CD4-positive, alpha-beta T cell treated with Interleukin-17A for 1 hour (primary cell): ENCODE measurements around the gene SPG11.

ENCODE experiments used
- DNase-seq: peaks from one replicate; pipeline ENCODE4 v3.0.0-alpha.2; 2020

Gene SPG11

DNA sequence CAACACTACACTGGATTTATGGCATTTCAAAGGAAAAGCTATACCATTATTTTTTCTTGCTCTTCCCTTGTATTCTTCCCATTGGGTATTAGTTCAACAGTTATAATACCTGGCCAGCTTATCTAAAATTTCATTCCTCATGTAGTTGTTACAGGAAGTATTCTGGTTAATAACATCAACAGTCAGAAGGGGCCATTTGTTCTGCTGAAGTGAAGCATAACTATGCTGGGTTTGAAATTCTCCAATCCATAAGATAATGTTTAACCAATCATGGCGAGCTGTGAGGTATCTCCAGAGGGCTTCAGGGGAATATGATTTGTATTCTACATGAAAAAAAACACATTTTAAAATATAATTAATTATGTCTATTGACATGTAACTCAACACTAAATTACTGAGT, 43.4 kb downstream of the SPG11 start:
- no peak for DNase-seq

DNA sequence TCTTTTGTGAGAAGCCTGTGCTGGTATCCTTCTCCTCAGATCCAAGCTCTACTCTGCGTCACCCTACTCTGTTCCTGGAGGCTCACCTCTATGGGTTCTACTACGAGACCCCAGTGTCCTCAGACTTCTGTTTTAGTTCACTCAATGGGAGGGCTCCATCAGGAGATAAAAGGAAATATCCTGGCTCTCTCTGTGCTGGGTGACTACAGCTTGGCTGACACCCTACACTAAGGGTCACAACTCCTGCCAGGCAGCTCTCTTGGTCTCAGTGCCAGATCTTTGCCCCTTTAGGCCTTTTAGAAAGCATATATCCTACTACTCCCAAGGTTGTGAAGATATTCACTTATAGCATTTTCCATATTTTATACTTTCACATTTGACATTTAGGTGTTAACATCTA, 46.5 kb downstream of the SPG11 start:
- DNase-seq, result no peak

- DNase-seq, result no peak
These were observed 56.7 kb downstream of the SPG11 start for GRCh38 chr15:44606740-44607139.

GRCh38 chr15:44603126-44603525, 60.3 kb downstream of the SPG11 start:
- no peak for DNase-seq

GRCh38 chr15:44598892-44599291, 64.6 kb downstream of the SPG11 start:
- DNase-seq, result no peak

DNA sequence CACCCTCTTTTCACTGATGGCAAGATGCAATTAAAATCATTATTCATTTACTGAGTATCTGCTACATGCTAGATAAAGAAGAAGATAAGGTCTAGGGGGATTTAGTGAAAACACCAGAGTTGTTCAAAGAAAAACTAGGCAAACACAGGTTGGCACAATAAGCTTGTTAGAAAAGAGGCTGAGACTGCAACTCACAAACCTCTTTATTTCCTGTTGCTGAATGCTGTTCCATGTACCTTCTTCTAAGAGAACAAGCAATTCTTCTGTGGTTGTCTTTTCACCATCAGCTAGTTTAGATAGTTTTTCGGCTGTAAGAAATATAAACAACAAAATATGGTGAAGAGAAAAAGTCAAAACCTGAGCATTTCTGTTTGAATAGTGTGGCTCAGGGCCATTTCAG, 65.4 kb downstream of the SPG11 start:
- no peak for DNase-seq

DNA sequence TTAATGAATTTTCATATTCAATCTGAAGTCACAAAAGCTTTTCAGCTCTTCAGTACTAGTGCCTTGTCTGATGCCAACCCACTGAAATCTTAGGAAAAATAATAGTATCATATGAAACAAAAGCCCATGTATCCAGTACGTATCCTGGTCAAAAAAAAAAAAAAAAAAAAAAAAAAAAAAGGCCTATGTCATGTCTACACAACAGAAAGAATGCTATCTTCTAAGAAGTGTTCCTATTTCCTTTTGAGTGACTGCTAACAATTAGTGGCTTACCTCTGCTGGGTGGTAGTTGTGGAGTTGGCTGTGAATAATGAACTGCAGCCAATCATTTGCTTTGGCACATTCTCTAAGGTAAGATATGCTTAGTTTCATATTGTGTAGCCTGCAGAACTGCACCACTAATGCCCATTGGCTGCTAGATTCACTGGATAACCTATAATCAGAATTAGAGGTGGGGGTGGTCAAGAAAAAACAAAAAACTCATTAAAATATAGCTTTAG, 66.9 kb downstream of the SPG11 start:
- no peak for DNase-seq

- no peak for DNase-seq
These were observed 67.6 kb downstream of the SPG11 start for GRCh38 chr15:44595656-44596510.

- no peak for DNase-seq
These were observed 68.2 kb downstream of the SPG11 start for GRCh38 chr15:44595246-44595645.

DNA sequence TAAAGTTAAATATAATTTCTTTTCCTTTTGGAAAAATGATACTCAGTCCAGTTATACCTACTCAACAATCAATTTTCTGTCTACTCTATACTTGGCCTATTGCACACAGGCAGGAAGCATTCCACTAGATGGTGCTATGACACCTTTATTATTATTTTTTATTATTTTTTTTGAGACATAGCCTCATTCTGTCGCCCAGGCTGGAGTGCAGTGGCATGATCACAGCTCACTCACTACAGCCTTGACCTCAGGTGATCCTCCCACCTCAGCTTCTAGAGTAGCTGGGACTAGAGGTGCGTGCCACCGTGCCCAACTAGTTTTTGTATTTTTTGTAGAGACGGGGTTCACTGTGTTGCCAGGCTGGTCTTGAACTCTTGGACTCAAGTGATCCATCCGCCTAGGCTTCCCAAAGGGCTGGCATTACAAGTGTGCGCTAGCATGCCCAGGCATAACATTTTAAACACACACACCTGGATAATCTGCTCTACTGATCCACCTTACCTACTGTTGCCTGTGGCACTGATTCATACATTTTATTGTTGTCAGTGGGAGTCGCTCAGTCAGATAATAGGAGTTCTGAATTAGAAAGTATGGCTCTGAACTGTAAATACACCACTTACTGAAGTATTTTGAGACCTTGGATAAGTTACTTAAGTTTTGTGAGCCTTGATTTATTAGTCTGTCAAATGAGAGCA, 70.3 kb downstream of the SPG11 start:
- DNase-seq, result peak; percentile 74

DNA sequence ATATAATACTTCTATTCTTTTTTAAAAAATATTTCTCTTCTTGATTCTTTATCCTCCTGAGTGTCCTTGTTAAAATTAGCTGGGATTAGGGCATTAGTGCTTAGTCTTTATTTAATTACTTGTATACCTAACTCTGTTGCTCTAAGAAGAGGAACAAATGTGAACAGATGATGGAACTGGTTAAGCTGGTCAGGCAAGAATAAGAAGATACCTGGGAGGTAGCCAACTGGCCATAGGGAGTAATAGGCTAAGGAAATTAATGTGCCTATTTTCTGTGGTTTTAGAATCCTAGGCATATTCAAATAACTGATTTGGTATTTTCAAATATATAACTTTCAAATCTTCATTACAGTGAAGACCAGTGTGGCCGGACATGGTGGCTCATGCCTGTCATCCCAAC, 72.1 kb downstream of the SPG11 start:
- no peak for DNase-seq

DNA sequence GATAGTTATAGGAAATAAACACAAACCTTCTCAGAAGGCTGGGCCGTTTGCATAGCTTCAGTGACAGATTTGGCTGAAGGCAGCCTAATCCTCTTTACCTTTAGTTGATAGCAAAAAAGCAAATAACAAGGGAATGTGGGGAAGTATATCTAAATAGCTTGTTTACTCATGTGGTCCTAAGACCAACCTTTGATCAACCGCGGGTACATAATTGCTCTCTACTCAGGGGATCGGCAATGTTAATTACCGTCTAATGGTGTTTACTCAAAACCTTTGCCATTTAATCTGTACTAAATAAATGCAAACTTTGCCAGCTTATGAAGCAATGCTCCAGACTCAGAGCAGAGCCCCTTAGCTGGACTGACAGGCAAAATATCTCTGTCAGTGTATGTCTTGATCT, 74.9 kb downstream of the SPG11 start:
- DNase-seq, result no peak

- no peak for DNase-seq
These were observed 77.8 kb downstream of the SPG11 start for GRCh38 chr15:44585633-44586032.

DNA sequence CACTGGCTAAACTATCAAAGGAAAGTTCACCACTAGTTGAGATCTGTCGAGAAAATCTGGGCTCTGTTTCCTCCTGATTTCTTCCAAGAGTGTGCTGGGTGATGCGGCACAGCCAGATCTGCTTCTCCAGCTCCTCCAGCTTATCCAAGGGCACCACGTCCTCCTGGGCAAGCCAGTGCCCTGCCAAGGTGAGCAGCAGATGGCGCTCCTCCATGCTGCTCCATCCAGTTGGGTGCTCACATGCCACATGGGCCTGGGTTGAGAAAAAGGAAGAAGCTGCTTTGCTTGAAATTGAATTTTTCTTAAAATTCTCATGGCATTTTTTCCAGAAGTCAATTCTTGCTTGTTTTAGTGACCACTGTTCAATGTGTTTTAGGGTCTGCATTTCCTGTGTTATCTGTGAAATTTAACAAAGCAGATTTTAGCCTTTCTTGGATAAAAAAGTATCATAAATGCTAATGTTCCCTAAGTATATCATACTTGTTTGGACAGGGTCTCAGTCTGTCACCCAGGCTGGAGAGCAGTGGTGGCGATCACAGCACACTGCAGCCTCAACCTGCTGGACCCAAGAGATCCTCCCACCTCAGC, 79.2 kb downstream of the SPG11 start:
- DNase-seq, result peak; percentile 64

- DNase-seq, result no peak
These were observed 83.4 kb downstream of the SPG11 start for GRCh38 chr15:44580105-44580504.

DNA sequence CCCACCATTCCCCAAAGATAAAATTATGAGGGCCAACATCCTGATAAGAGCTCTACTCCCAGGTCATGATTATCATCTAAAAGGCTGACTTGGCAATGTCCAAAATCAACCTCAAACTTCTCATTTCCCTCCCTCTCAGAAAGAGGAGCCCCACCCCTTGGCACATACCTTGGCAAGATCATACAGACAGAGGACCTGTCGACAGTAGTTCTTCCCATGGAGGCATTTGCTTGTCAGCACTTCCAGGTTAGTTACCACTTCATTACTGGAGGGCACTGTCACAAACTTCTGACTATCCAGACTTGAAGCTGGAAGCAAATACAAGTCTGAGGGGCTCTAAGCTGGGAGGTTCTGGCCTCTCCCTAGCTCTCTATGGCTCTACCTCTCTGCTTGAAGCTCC, 88.7 kb downstream of the SPG11 start:
- DNase-seq, result no peak

- no peak for DNase-seq
These were observed 90.1 kb downstream of the SPG11 start for GRCh38 chr15:44573386-44573785.

- no peak for DNase-seq
These were observed 93.1 kb downstream of the SPG11 start for GRCh38 chr15:44570361-44570760.

- DNase-seq, result no peak
These were observed 94.1 kb downstream of the SPG11 start for GRCh38 chr15:44569316-44569715.

DNA sequence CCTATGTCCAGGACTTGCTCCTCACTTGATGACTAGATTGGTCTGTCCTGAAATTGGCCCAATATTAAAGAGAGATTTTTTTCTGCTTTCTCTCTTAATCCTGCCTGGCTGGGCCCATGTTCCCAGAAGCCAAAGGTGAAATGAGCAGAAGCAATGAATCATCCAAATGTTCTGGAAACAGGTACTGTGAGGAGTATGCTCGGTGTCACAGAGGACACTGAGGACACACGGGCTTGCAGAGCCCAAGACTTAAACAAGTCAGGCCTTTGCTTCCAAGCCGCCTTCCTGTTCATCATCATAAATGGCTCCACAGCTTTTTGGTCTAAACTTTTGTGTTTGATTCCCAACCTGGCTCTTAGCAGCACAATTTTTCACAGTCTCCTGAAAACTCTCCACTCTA, 95.1 kb downstream of the SPG11 start:
- no peak for DNase-seq

DNA sequence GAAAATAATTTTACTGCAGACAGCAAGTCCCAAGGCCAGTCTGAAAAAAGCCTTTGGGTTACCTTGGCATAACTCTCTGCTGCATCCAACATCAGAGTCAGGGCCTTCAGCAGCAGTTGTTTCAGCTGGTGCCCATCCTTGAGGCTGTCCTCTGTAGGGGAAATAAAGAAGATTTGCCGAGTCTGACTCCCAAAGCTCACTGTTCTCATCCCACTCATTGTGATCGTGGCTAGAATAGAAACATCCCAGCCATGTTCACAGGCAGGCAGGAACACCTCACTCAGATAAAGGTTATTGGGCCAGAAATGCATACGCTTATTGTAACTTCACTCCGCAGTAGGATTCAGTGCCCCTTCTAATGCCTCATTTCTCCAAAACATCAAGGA, 97.3 kb downstream of the SPG11 start:
- no peak for DNase-seq

- no peak for DNase-seq
These were observed 97.9 kb downstream of the SPG11 start for GRCh38 chr15:44565387-44566154.

DNA sequence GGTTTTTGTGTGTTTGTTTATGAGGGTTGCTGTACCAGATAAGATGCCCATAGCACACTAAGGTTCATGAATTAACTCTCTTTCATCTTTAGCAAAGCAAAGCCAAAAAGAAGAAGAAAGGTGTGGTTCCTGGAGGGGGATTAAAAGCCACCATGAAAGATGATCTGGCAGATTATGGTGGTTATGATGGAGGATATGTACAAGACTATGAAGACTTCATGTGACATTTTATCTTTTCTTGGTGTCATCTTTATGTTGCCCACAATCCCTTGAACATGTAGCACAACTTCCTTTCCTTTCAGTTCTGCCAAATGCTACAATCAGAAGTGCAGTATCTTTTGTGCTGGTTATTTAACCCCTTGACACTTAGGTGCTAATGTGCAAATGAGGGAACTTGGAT, 102.5 kb downstream of the SPG11 start:
- DNase-seq, result peak; percentile 19
